H1 (cell line): ENCODE data around the gene SLCO2A1. TPM values are rescaled to one million over a fixed set of nuclear protein-coding genes. Genes with fewer than 3 reads are reported as not detected.

ENCODE experiments used
- CTCF ChIA-PET: fragments of 300-600 bp; sonication (Branson Sonifier 250); formaldehyde crosslinking; loops from one replicate; lab custom pipeline; 2021; ENCODE audit not compliant: partially characterized antibody; lab: Charles Lee
- POLR2A ChIA-PET: fragments of 300-600 bp; sonication (Branson Sonifier 250); formaldehyde crosslinking; loops from one replicate; lab custom pipeline; 2021; ENCODE audit warnings: inconsistent platforms; ENCODE audit not compliant: partially characterized antibody; lab: Charles Lee
- DNase-seq, 2 experiments: peaks; one replicate each; pipeline versions ENCODE4 v3.0.0 to v3.0.0-alpha.2; 2010 to 2022; ENCODE audit warnings: low spot score in 2 of 2, low read depth in 1 of 2, mixed read lengths in 1 of 2
- FAIRE-seq: peaks from 2 replicates; lab custom pipeline; 2011; peaks lifted over from hg19 to GRCh38; lab: Jason Lieb, UNC
- H2AFZ ChIP-seq: 2 replicates; pipeline ENCODE4 v1.8.1; 2012; ENCODE audit warnings: low read length, inconsistent platforms
- H2AK5ac ChIP-seq: 2 replicates; pipeline ENCODE4 v1.6.1; 2013; ENCODE audit warnings: low read depth, low read length
- H2BK120ac ChIP-seq: replicated peaks from 2 replicates; pipeline ENCODE3; 2013; ENCODE audit warnings: low read depth, low read length, inconsistent platforms
- H2BK12ac ChIP-seq: 2 replicates; pipeline ENCODE4 v1.6.1; 2013; ENCODE audit warnings: low read depth, low read length
- H2BK15ac ChIP-seq: 2 replicates; pipeline ENCODE4 v1.6.1; 2013; ENCODE audit warnings: low read length
- H2BK20ac ChIP-seq: 2 replicates; pipeline ENCODE4 v1.6.1; 2013; ENCODE audit warnings: low read length
- H2BK5ac ChIP-seq: 2 replicates; pipeline ENCODE4 v1.6.1; 2013; ENCODE audit warnings: low read depth, low read length
- H3K14ac ChIP-seq: 2 replicates; pipeline ENCODE4 v1.6.1; 2013; ENCODE audit warnings: inconsistent platforms; ENCODE audit not compliant: insufficient read length
- H3K18ac ChIP-seq: 2 replicates; pipeline ENCODE4 v1.6.1; 2013; ENCODE audit warnings: low read length; ENCODE audit errors: extremely low read depth
- H3K23ac ChIP-seq: 2 replicates; pipeline ENCODE4 v1.6.1; 2013; ENCODE audit warnings: inconsistent platforms; ENCODE audit not compliant: insufficient read length
- H3K23me2 ChIP-seq: 2 replicates; pipeline ENCODE4 v1.6.1; 2013; ENCODE audit warnings: low read depth, low read length
- H3K27ac ChIP-seq: 2 replicates; pipeline ENCODE4 v1.6.1; 2011; ENCODE audit warnings: low read depth, low read length, inconsistent platforms
- H3K27me3 ChIP-seq, 4 experiments: replicated peaks in 1 of 4; 1 replicate in 1 of 4; 2 replicates in 3 of 4; pipeline versions ENCODE4 v1.6.1 to v1.8.1; 2011 to 2013; ENCODE audit warnings: low read length in 3 of 4, mild to moderate bottlenecking in 3 of 4, inconsistent platforms in 2 of 4, mixed read lengths in 2 of 4, moderate library complexity in 1 of 4; ENCODE audit not compliant: control insufficient read depth in 3 of 4, insufficient read depth in 3 of 4; ENCODE audit errors: extremely low read depth in 1 of 4
- H3K36me3 ChIP-seq, 4 experiments: 2 replicates each; pipeline versions ENCODE4 v1.6.1 to v1.8.1; 2011 to 2013; ENCODE audit warnings: mild to moderate bottlenecking in 4 of 4, low read length in 3 of 4, moderate library complexity in 2 of 4, control low read depth in 1 of 4, inconsistent platforms in 1 of 4; ENCODE audit not compliant: insufficient read depth in 4 of 4, control insufficient read depth in 2 of 4
- H3K4ac ChIP-seq: replicated peaks from 2 replicates; pipeline ENCODE3; 2013; ENCODE audit warnings: low read length, low read depth, mixed read lengths, inconsistent platforms; ENCODE audit not compliant: insufficient read length
- H3K4me1 ChIP-seq, 4 experiments: replicated peaks in 1 of 4; 1 replicate in 1 of 4; 2 replicates in 3 of 4; pipeline versions ENCODE4 v1.6.1 to v1.8.1; 2011 to 2013; ENCODE audit warnings: low read length in 3 of 4, inconsistent platforms in 2 of 4, mixed read lengths in 1 of 4; ENCODE audit not compliant: insufficient read depth in 4 of 4, control insufficient read depth in 3 of 4
- H3K4me2 ChIP-seq, 2 experiments: 2 replicates each; pipeline versions ENCODE4 v1.6.1 to v1.8.1; 2011 to 2013; ENCODE audit warnings: low read depth in 2 of 2, low read length in 2 of 2, control low read depth in 1 of 2, inconsistent platforms in 1 of 2, mild to moderate bottlenecking in 1 of 2; ENCODE audit not compliant: insufficient read depth in 1 of 2
- H3K4me3 ChIP-seq, 4 experiments: fragments of 200-600, 300-600 bp in 1 of 4; sonication (generic), shearing (Covaris generic), sonication (Bioruptor Twin) in 1 of 4; 2 replicates each; pipeline versions ENCODE4 v1.5.1 to v1.8.1; 2011 to 2016; ENCODE audit warnings: low read length in 4 of 4, low read depth in 3 of 4, control low read depth in 2 of 4, inconsistent platforms in 2 of 4, mild to moderate bottlenecking in 2 of 4, mixed read lengths in 1 of 4, moderate library complexity in 1 of 4; ENCODE audit not compliant: insufficient read depth in 2 of 4; ENCODE audit errors: extremely low read depth in 1 of 4
- H3K56ac ChIP-seq: replicated peaks from 2 replicates; pipeline ENCODE3; 2013; ENCODE audit warnings: low read depth, mild to moderate bottlenecking, mixed read lengths, low read length, inconsistent platforms; ENCODE audit not compliant: insufficient read length
- H3K79me1 ChIP-seq: 2 replicates; pipeline ENCODE4 v1.6.1; 2013; ENCODE audit warnings: low read depth, low read length, control low read depth
- H3K79me2 ChIP-seq, 2 experiments: 2 replicates each; pipeline versions ENCODE4 v1.6.1 to v1.8.1; 2012 to 2013; ENCODE audit warnings: low read length in 2 of 2, mild to moderate bottlenecking in 2 of 2, inconsistent platforms in 1 of 2; ENCODE audit not compliant: insufficient read depth in 2 of 2, control insufficient read depth in 1 of 2
- H3K9ac ChIP-seq, 4 experiments: replicated peaks in 1 of 4; 1 replicate in 1 of 4; 2 replicates in 3 of 4; pipeline versions ENCODE4 v1.6.1 to v1.8.1; 2011 to 2013; ENCODE audit warnings: low read depth in 3 of 4, low read length in 3 of 4, control low read depth in 2 of 4, mild to moderate bottlenecking in 2 of 4, moderate library complexity in 2 of 4, inconsistent platforms in 1 of 4; ENCODE audit errors: extremely low read depth in 1 of 4
- H3K9me3 ChIP-seq, 2 experiments: 2 replicates each; pipeline versions ENCODE4 v1.6.1 to v1.8.1; 2012 to 2013; ENCODE audit warnings: mild to moderate bottlenecking in 2 of 2, moderate library complexity in 2 of 2, control low read depth in 1 of 2, inconsistent platforms in 1 of 2, low read depth in 1 of 2, low read length in 1 of 2, mixed read lengths in 1 of 2; ENCODE audit not compliant: insufficient read depth in 2 of 2
- H4K20me1 ChIP-seq, 2 experiments: replicated peaks in 1 of 2; 2 replicates each; pipeline versions ENCODE3 to v1.8.1; 2011 to 2013; ENCODE audit warnings: inconsistent platforms in 2 of 2, low read length in 2 of 2, mild to moderate bottlenecking in 1 of 2; ENCODE audit not compliant: insufficient read depth in 2 of 2, control insufficient read depth in 1 of 2
- H4K5ac ChIP-seq: 2 replicates; pipeline ENCODE4 v1.6.1; 2013; ENCODE audit warnings: low read length, low read depth, mixed read lengths, inconsistent platforms; ENCODE audit not compliant: insufficient read length
- H4K8ac ChIP-seq: 2 replicates; pipeline ENCODE4 v1.8.0; 2013; ENCODE audit warnings: mild to moderate bottlenecking, moderate library complexity, low read length, inconsistent platforms; ENCODE audit not compliant: insufficient read depth; ENCODE audit errors: extremely low read depth
- H4K91ac ChIP-seq: replicated peaks from 2 replicates; pipeline ENCODE3; 2013; ENCODE audit warnings: low read length, mixed read lengths, inconsistent platforms; ENCODE audit not compliant: insufficient read length
- CTCF ChIP-seq, 3 experiments: IDR thresholded peaks; 1 replicate in 2 of 3; 2 replicates in 1 of 3; pipeline versions ENCODE4 v1.5.1 to v1.6.1; 2011; ENCODE audit warnings: low read length in 3 of 3, mild to moderate bottlenecking in 3 of 3, inconsistent platforms in 2 of 3, low read depth in 1 of 3, moderate library complexity in 1 of 3; ENCODE audit not compliant: insufficient read depth in 1 of 3; ENCODE audit errors: control extremely low read depth in 1 of 3
- GABPA ChIP-seq: IDR thresholded peaks from 2 replicates; pipeline ENCODE4 v1.6.1; 2011; ENCODE audit warnings: mild to moderate bottlenecking, low read length, moderate library complexity, borderline replicate concordance; ENCODE audit not compliant: insufficient read depth
- GTF2F1 ChIP-seq: IDR thresholded peaks from 2 replicates; pipeline ENCODE4 v1.6.1; 2012; ENCODE audit warnings: low read depth, low read length, improper control_type of control experiment, borderline replicate concordance
- POLR2AphosphoS5 ChIP-seq: IDR thresholded peaks from 2 replicates; pipeline ENCODE4 v1.6.1; 2011; ENCODE audit warnings: low read depth, low read length
- SIN3A ChIP-seq, 2 experiments: IDR thresholded peaks in 1 of 2; conservative IDR thresholded peaks in 1 of 2; 2 replicates each; pipeline ENCODE4 v1.6.1; 2011 to 2012; ENCODE audit warnings: low read length in 2 of 2, improper control_type of control experiment in 1 of 2, low read depth in 1 of 2, mild to moderate bottlenecking in 1 of 2
- TAF1 ChIP-seq: IDR thresholded peaks from 2 replicates; pipeline ENCODE4 v1.6.1; 2011; ENCODE audit warnings: mild to moderate bottlenecking, low read depth, low read length
- WGBS, 2 experiments: shearing (Covaris generic) in 1 of 2; methylation state at CpG; one replicate each; pipeline versions ENCODE4 v1.1.6 to v1.1.7; 2013 to 2015; ENCODE audit warnings: low lambda C conversion rate in 2 of 2, mixed read lengths in 2 of 2, inconsistent platforms in 1 of 2, low coverage in 1 of 2, missing lambda C conversion rate in 1 of 2; ENCODE audit not compliant: insufficient replicate concordance in 2 of 2, insufficient coverage in 1 of 2, insufficient read length in 1 of 2; ENCODE audit errors: extremely low coverage in 1 of 2, missing lambda C conversion rate in 1 of 2; 5-methylcytosine and 5-hydroxymethylcytosine counted together
- polyA plus RNA-seq, 7 experiments: library from polyadenylated mRNA; depleted of rRNA in 3 of 7; stranded (reverse) in 5 of 7; unstranded in 2 of 7; fragments of >200 nt in 5 of 7; fragments of 200-250 nt in 2 of 7; gene quantifications; 1 replicate in 5 of 7; 2 replicates in 1 of 7; 4 replicates in 1 of 7; pipeline versions ENCODE4 v1.2.1 to v1.2.3, GENCODE V29; 2011 to 2013; ENCODE audit warnings: missing spikeins in 2 of 7, mixed read lengths in 2 of 7
- total RNA-seq: library from RNA; stranded (reverse); fragmentation: NEBNext Ultra II Directional; extraction: Animal tissue kit (Norgen Biotek cat#: 25700); gene quantifications from 2 replicates; pipeline ENCODE4 v1.2.1, GENCODE V29; 2021

SLCO2A1 gene
- total and polyA plus RNA-seq, 2 of the 8 experiments (the other 6 are each of a cell fraction or from before 2014, with no cell fraction given), result 1.1 to 2.3 TPM

- Histone ChIP-seq H2AFZ (no peak overlapping the region), H2BK12ac (no peak overlapping the region), H3K23ac (no peak overlapping the region), H3K79me1 (no peaks in the 10 kb centered on the region), H3K4me1 (no peaks in the 10 kb centered on the region), H3K14ac (no peak overlapping the region), H3K4ac (no peak overlapping the region), H2BK5ac (no peak overlapping the region), H4K5ac (no peak overlapping the region), H3K4me3 (no peak overlapping the region), H3K56ac (no peak overlapping the region), H3K4me2 (no peak overlapping the region), H2AK5ac (no peak overlapping the region), H2BK15ac (no peak overlapping the region), H3K27me3 (no peaks in the 10 kb centered on the region), H4K91ac (no peak overlapping the region), H3K27ac (no peak overlapping the region), H3K79me2 (no peaks in the 10 kb centered on the region), H3K23me2 (peaks cover 5% of the 10 kb centered on the region; the same call in 1 of the 2 replicates), H2BK20ac (no peak overlapping the region), H3K9ac (no peak overlapping the region), H3K9me3 (no peaks in the 10 kb centered on the region), H4K8ac (no peak overlapping the region), H3K18ac (no peak overlapping the region), H2BK120ac (no peak overlapping the region), H3K36me3 (no peaks in the 10 kb centered on the region), H4K20me1 (no peaks in the 10 kb centered on the region)
- peak in 1 of 2 experiments; percentile 22 for DNase-seq
- CTCF ChIA-PET, result interaction anchor here (0.9 to 1.6 kb wide), 3 partner anchors 101 to 152 kb away, joined by 3 to 5 read pairs (median 4); no protein-coding TSS in a partner anchor
- 80% methylated on average over 10 of the region's 10 CpGs; no CpG with 5 or more reads in 1 of the 2 experiments for WGBS, 2 experiments
- TF ChIP-seq GABPA (no peak), POLR2AphosphoS5 (no peak), CTCF (IDR thresholded peaks at IDR 0.05; ENCODE audit: control extremely low read depth in 1 of 3, insufficient read depth in 1 of 3, low read depth in 1 of 3, low read length in 3 of 3) (no peak), TAF1 (no peak), GTF2F1 (no peak), SIN3A (conservative IDR thresholded peaks at IDR 0.05 in 1 of 2, IDR thresholded peaks at IDR 0.05 in 1 of 2; ENCODE audit: low read depth in 1 of 2, low read length in 2 of 2) (no peak)
- FAIRE-seq, result no peak
- POLR2A ChIA-PET, result no interaction called here
Observed at GRCh38 chr3:134060561-134061385, 31.0 kb upstream of the SLCO2A1 start.
